ENCODE measurements around the gene CNKSR3. TPM values are rescaled to one million over a fixed set of nuclear protein-coding genes. Genes with fewer than 3 reads are reported as not detected.

Gene CNKSR3
- total and polyA plus RNA-seq, 8 donors, result 10.5 to 33.2 (median 29.8) TPM

DNA sequence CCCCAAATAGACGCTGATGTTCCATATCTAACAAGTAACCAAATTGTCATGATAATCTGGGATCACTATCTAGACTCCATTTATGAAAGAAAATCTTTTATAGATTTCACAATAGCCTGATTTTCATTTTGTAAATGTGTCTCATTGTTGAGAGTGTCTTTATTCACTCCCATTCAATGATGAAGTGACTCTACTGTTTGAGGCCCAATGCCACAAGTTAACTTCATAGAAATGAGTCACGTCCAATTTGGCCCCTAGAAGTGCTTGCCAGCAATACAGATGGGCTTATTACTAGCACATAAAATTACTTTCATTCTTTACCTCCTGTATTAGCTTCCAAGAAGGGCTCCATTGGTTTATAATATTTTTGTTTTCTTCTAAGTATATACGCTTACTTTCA, 160.2 kb downstream of the CNKSR3 start:
- ATAC-seq, result no peak
- intact Hi-C loops (cut with DNase I), result no loop called here

GRCh38 chr6:154347981-154348380, 162.5 kb downstream of the CNKSR3 start:
- peaks cover 0 to 7% of the 10 kb centered on the region in 2 donors for H3K4me1 ChIP-seq
- intact Hi-C loops (cut with DNase I), result no loop called here
- ATAC-seq (peak; percentile 60), DNase-seq (peak in 1 of 4 donors; percentile 40)
- no peaks in the 10 kb centered on the region for H3K27me3 ChIP-seq
- H3K9me3 ChIP-seq, result peaks cover 0 to 7% of the 10 kb centered on the region in 2 donors
- H3K4me3 ChIP-seq, result no peak overlapping the region
- peak overlapping the region in 1 of 2 donors; percentile 58 for H3K27ac ChIP-seq
- TF ChIP-seq CTCF (IDR thresholded peaks at IDR 0.05), result no peak
- H3K36me3 ChIP-seq, result no peaks in the 10 kb centered on the region

More for the DNA sequence above, 160.2 kb downstream of the CNKSR3 start:
- no peaks in the 10 kb centered on the region for H3K36me3 ChIP-seq
- H3K9me3 ChIP-seq, result peaks cover 0 to 7% of the 10 kb centered on the region in 2 donors
- no peak for TF ChIP-seq CTCF (IDR thresholded peaks at IDR 0.05)
- H3K27me3 ChIP-seq, result no peaks in the 10 kb centered on the region
- H3K27ac ChIP-seq, result no peak overlapping the region
- H3K4me3 ChIP-seq, result no peak overlapping the region
- DNase-seq, result no peak
- peaks cover 0 to 24% of the 10 kb centered on the region in 2 donors for H3K4me1 ChIP-seq

GRCh38 chr6:154345811-154346210, 164.7 kb downstream of the CNKSR3 start:
- TF ChIP-seq CTCF (IDR thresholded peaks at IDR 0.05), result no peak
- DNase-seq (no peak), ATAC-seq (no peak)
- peaks cover 0 to 7% of the 10 kb centered on the region in 2 donors for H3K9me3 ChIP-seq
- no peak overlapping the region for H3K4me3 ChIP-seq
- H3K36me3 ChIP-seq, result no peaks in the 10 kb centered on the region
- no peaks in the 10 kb centered on the region for H3K27me3 ChIP-seq
- intact Hi-C loops (cut with DNase I), result no loop called here
- H3K27ac ChIP-seq, result no peak overlapping the region
- peaks cover 3 to 22% of the 10 kb centered on the region in 2 donors for H3K4me1 ChIP-seq

GRCh38 chr6:154343473-154344308, 166.8 kb downstream of the CNKSR3 start:
- no peaks in the 10 kb centered on the region for H3K27me3 ChIP-seq
- peak in 3 of 4 donors; percentile 24 to 80 (median 72) for DNase-seq
- peaks cover 3 to 22% of the 10 kb centered on the region in 2 donors for H3K4me1 ChIP-seq
- TF ChIP-seq CTCF (IDR thresholded peaks at IDR 0.05), result peak; percentile 24 to 29
- intact Hi-C loops (cut with DNase I), result no loop called here
- peaks cover 0 to 7% of the 10 kb centered on the region in 2 donors for H3K9me3 ChIP-seq
- no peaks in the 10 kb centered on the region for H3K36me3 ChIP-seq
- peak overlapping the region; percentile 1 to 46 for H3K27ac ChIP-seq
- no peak overlapping the region for H3K4me3 ChIP-seq
- ATAC-seq, result peak; percentile 91

DNA sequence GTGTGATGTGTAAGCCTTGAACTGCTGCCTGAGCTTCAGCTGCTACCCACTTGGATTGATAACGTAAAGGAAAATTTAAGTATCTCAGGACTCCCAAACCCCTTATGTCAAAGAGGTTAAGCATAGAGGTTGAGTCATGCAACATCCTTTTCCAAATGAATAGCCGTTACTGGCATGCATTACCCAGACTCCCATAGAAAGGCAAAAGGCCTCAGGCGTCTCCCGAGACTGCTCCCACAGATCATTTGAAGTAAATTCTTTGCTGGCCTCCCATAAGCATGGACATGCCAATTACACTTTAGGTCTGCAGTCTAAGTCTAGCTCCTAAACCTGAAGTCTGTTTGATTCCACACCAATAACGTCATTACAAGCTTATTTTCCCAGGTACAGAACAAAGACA, 168.6 kb downstream of the CNKSR3 start:
- no peak for DNase-seq
- no peak for ATAC-seq
- no peak for TF ChIP-seq CTCF (IDR thresholded peaks at IDR 0.05)
- Histone ChIP-seq H3K4me1 (peaks cover 3 to 34% of the 10 kb centered on the region in 2 donors), H3K27me3 (no peaks in the 10 kb centered on the region), H3K4me3 (no peak overlapping the region), H3K27ac (peak overlapping the region in 1 of 2 donors; percentile 31), H3K9me3 (peaks cover 0 to 6% of the 10 kb centered on the region in 2 donors), H3K36me3 (no peaks in the 10 kb centered on the region)
- intact Hi-C loops (cut with DNase I), result no loop called here
